HAP-1 (cell line): Measurements from ENCODE around the gene TCEA2.
A peak's percentile ranks its signal among the peaks of the same experiment; 100 is the strongest.

ENCODE experiments used
- DNase-seq, 2 experiments: peaks; one replicate each; pipeline ENCODE4 v3.0.0-alpha.2; 2016 to 2020; ENCODE audit warnings: low spot score in 2 of 2
- H3K27me3 ChIP-seq: fragments of 250-450 bp; sonication (Bioruptor Pico); 2 replicates; pipeline ENCODE4 v1.5.1; 2020; ENCODE audit warnings: low read depth, mild to moderate bottlenecking, moderate library complexity
- H3K36me3 ChIP-seq: fragments of 250-450 bp; sonication (Bioruptor Pico); replicated peaks from 2 replicates; pipeline ENCODE4 v1.5.1; 2020; ENCODE audit warnings: mild to moderate bottlenecking
- H3K4me1 ChIP-seq: fragments of 250-450 bp; sonication (Bioruptor Pico); 2 replicates; pipeline ENCODE4 v1.5.1; 2020; ENCODE audit warnings: mild to moderate bottlenecking
- H3K4me3 ChIP-seq: fragments of 250-450 bp; sonication (Bioruptor Pico); 2 replicates; pipeline ENCODE4 v1.5.1; 2020; ENCODE audit warnings: mild to moderate bottlenecking, moderate library complexity
- H3K9me3 ChIP-seq: fragments of 250-450 bp; sonication (Bioruptor Pico); 2 replicates; pipeline ENCODE4 v1.5.1; 2020; ENCODE audit warnings: mild to moderate bottlenecking, moderate library complexity
- in situ Hi-C: fragments of 300-500 bp; cut with MboI; formaldehyde crosslinking; loops from 3 replicates; pipeline ENCODE4 v1.14.3; 2020; ENCODE audit warnings: low sequenced_read_pairs, inconsistent platforms, mixed read lengths

TCEA2 gene

DNA sequence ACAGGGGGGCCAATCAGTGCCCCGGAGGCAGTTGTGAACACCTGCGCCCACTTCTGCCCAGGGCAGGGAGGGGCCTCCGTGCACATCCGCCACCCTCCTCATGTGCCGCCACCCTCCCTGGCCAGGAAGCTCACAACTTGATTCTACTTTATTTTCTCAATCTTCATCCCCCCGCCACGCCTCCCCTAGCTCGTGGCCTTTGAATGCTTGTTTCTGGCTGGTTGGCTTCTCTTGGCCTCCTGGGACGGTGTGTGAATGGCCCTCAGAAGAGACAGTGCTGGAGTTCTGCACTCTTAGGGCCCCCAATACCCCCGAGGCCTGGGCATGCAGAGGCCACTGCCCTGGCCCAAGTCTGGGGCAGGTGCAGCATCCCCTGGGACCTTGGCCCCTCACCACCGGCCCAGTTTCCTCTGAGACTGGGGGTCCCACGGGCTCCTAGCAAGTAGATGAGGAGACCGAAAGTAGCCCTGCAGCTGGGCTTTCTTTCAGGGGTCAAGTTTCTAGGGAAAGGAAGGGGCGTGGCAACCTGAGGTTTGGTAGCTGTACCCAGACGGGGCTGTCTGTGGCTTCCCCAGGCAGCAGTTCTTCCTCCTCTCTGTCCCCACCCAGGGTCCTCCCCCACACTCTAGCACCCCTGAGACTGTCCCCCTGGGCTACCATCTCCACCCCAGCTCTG is 15.0 kb downstream of the TCEA2 start:
- no peak for DNase-seq
- Histone ChIP-seq H3K4me3 (no peak overlapping the region), H3K27me3 (no peaks in the 10 kb centered on the region), H3K36me3 (peaks cover 2% of the 10 kb centered on the region; the same call in 1 of the 2 replicates), H3K4me1 (peaks cover 14% of the 10 kb centered on the region), H3K9me3 (no peaks in the 10 kb centered on the region; the same call in 1 of the 2 replicates)
- in situ Hi-C loops: no loop called here

DNA sequence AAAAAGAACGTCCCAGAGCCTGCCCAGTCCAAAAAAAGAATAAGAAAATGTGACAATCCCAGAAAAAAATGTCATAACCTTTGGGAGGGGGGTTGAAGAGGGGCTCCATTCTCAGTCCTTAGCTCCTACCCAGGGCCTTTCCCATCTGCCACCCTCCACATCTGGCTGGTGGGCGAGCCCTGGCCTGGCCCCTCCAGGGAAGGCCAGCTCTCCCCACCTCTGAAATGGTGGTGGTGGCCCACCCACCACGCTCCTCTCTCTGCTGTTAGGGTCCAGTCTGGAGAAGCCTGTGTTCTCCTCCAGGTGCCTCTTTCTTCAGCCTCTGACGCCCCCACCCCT is 15.9 kb downstream of the TCEA2 start:
- in situ Hi-C loops: no loop called here
- no peaks in the 10 kb centered on the region for H3K36me3 ChIP-seq
- peaks cover 17% of the 10 kb centered on the region for H3K4me1 ChIP-seq
- no peaks in the 10 kb centered on the region; the same call in 1 of the 2 replicates for H3K9me3 ChIP-seq
- H3K27me3 ChIP-seq: no peaks in the 10 kb centered on the region
- peak overlapping the region; percentile 63 for H3K4me3 ChIP-seq
- DNase-seq: no peak

DNA sequence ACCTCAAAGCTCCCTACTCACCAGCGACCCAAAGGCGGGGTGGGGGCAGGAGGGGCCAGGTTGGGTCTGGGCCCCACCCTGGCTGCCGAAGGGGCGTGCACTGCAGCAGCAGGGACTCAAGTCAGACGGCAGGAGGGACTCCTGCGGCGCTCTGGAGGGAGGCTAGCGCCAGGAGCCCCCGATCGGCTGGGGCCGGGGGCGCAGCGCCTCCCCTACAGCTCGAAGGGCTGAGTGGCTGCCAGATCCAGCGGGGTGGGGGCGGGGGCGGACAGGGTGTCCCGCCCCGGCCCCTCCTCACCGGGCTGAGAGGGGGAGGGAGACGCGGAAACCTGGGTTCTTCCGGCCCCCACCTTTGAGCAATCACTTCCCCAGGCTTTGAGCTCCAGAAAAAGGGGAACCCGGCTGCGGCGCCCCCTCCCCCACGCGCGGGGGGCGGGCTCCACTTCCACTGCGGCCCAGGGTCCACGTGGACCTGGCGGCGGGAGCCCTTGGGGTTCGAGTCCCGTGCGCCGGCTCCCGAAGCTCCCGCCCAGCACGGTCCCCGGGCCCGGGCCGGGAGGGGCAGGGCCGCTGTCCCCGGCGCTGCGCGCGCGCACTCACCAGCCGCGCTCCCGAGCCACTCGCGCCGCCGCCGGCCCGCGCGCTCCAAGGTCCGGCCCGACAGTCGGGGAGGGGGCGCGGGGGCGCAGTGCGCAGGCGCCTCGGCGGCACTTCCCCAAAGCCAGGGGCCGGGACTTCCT is 16.4 kb downstream of the TCEA2 start, which contains the start of gene RGS19:
TSS of gene RGS19 (minus strand) at position 246 of the 740 bp plus-strand sequence. CDS start 2,632 bp downstream, outside the sequence.
- H3K27me3 ChIP-seq: no peaks in the 10 kb centered on the region
- H3K4me3 ChIP-seq: peak within 1 kb of the TSS; percentile 63
- no peaks in the 10 kb centered on the region; the same call in 1 of the 2 replicates for H3K9me3 ChIP-seq
- DNase-seq: peak; percentile 71 to 88
- H3K4me1 ChIP-seq: peaks cover 17% of the 10 kb centered on the region
- H3K36me3 ChIP-seq: no peaks in the 10 kb centered on the region
- in situ Hi-C loops: no loop called here

DNA sequence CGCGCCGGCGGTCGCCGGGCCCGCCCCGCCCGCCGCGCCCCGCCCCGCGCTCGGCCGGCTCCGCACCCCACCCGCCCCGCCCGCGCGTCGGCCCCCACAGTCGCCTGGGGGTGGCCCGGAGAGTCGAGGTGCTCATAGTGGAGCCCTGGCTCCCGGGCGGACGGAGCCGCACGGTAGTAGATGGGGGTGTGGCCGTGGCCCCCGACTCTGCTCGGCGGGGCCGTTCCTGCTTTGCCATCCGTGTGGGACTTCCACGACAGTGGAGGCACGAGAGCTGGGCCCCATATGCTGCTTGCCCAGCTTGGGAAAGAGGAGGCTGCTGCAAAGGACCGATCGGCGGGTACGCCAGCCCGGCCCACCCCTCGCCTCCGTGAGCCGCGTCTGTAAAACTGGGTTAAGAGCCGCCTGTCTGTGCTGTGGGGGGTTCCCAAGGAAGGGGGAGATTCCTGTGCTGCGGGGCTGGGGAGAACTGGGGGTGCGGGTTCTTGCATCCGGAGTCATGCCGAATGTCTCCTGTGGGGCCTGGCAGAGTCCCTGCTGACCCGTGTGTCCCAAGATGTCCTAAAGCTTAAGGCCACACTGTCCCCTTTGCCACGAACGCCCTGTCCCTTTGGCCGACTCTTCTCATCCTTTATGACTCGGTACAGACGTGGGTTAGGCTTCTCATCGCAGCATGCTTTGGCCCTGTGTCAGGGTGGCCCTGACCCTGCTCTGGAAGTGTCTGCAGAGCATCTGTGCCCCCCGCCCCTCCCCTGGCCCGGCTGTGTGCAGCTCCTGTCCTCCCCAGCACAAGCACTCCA is 17.2 kb downstream of the TCEA2 start, which contains the start of gene OPRL1:
TSS of gene OPRL1 (plus strand) at position 70 of the 800 bp plus-strand sequence. CDS start 12,639 bp downstream, outside the sequence.
- Histone ChIP-seq H3K9me3 (no peaks in the 10 kb centered on the region; the same call in 1 of the 2 replicates), H3K4me3 (peak within 1 kb of the TSS; percentile 63), H3K27me3 (no peaks in the 10 kb centered on the region), H3K36me3 (no peaks in the 10 kb centered on the region), H3K4me1 (peaks cover 17% of the 10 kb centered on the region)
- in situ Hi-C loops: no loop called here
- DNase-seq: peak in 1 of 2 experiments; percentile 1

DNA sequence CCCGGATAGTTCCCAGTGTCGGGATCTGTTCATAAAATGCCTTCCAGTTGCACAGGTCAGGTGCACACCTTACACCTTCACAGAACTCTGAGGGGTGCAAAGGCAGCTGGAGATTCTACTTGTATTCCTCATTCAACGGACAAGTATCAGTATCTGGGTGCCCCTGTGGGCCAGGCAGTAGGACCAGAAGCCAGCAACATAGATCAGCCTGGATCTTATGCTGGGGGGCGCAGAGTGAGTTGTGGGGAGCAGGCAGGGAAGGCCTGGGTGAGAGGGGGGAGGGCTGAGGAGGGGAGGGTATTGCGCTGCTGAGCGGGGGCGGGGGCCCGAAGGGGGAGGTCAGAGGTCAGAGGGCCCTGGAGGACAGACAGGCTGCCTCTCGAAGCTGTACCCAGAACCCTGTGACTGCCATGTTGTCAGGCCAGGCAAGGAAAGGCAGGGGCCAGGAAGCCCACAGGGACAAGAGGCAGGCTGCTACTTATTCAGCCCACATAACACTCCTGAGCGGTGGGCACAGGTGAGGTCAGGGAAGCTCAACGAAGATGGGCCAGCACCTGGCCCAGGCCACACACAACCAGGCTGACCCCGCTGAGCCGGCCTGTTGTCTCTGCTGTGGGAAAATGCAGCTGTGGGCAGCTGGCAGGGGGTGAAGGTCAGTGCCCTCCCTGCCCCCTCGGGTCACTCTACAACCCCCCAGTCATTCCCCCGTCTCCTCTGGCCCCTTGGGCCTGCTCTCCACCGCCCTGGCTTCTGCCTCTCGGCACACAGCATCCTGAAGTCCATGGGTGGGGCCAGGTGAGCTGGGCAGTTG is 18.0 kb downstream of the TCEA2 start:
- Histone ChIP-seq H3K4me3 (peak overlapping the region; percentile 51), H3K9me3 (no peaks in the 10 kb centered on the region; the same call in 1 of the 2 replicates), H3K27me3 (no peaks in the 10 kb centered on the region), H3K4me1 (peaks cover 17% of the 10 kb centered on the region), H3K36me3 (no peaks in the 10 kb centered on the region)
- peak in 1 of 2 experiments; percentile 2 for DNase-seq
- in situ Hi-C loops: no loop called here

DNA sequence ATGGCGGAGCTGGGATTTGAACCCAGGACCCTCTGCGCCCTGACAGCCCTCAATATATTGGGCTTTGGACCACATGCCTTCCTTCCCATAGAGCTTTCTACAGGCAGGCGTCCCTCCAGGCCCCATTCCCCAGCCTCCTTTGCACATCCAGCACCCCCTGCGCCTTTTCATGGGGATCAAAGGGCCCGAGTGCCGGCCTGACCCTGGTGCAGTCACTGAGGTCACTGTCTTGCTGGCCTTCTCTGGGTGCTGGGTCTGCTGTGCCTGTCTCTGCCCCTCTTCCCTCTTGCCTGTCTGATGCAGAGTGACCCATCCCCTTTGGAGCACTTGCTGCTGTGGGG is 18.6 kb downstream of the TCEA2 start:
- in situ Hi-C loops: no loop called here
- peaks cover under 1% of the 10 kb centered on the region for H3K9me3 ChIP-seq
- H3K27me3 ChIP-seq: no peaks in the 10 kb centered on the region
- no peaks in the 10 kb centered on the region for H3K36me3 ChIP-seq
- H3K4me3 ChIP-seq: no peak overlapping the region
- peaks cover 17% of the 10 kb centered on the region for H3K4me1 ChIP-seq
- DNase-seq: no peak

DNA sequence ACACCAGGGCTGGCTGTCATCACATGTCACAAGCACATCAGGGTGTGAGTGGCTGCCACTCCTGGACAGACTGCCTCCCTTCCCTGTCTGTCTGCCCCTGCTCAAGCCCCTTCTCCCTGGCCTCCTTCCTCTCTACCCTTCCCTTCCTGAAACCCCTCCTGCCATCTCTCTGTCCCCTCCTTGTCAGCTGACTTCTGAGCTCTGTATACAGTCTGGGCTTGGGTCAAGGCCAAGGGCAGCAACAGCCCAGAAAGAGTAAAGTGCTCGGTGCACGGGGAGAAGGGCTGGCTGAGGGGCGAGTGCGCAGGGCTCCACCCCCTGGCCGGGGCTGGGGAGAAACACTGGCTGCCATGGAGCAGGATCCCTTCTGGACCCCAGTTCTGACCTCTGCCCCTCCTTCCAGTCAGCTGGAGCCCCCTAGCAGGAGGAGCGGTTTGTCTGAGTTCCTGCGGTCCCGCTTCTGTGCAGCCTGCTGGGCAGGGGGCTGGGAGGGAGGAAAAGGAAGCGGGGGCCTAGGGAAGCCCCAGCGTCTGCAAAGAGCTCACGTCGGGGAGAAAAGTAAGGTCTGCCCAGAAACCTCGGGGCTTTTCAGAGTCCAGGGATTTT is 19.2 kb downstream of the TCEA2 start:
- H3K4me1 ChIP-seq: peaks cover 17% of the 10 kb centered on the region
- H3K4me3 ChIP-seq: no peak overlapping the region
- in situ Hi-C loops: no loop called here
- H3K36me3 ChIP-seq: no peaks in the 10 kb centered on the region
- peaks cover 2% of the 10 kb centered on the region for H3K9me3 ChIP-seq
- H3K27me3 ChIP-seq: no peaks in the 10 kb centered on the region
- DNase-seq: no peak

DNA sequence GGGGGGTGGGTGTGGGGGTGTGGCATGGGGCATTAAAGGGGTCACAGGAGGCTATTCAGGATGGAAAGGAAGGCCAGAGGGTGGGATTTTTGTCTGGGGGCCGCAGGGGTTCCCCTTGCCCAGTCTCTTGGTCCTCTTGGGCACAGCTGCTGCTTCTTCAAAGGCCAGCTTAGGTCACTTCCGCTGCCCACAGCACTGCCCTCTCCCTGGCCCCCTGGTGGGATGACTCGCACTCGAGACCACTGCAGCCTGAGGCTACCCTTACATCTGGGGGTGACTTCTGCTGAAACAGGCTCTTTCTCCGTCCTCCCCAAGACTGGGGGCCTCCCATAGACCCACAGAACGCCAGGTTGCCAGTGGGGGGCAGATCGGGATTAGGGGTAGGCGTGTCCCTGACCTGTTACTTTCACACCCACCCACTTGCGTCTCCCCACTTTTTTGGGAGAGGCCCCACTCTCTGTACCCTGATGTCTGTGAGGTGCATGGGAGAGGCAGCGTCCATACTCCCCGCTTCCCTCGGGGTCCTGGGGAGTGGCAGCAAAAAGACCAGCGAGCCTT is 19.9 kb downstream of the TCEA2 start:
- DNase-seq: no peak
- H3K27me3 ChIP-seq: no peaks in the 10 kb centered on the region
- H3K36me3 ChIP-seq: no peaks in the 10 kb centered on the region
- peaks cover 4% of the 10 kb centered on the region for H3K9me3 ChIP-seq
- H3K4me3 ChIP-seq: peak overlapping the region; percentile 33
- in situ Hi-C loops: no loop called here
- peaks cover 17% of the 10 kb centered on the region for H3K4me1 ChIP-seq

DNA sequence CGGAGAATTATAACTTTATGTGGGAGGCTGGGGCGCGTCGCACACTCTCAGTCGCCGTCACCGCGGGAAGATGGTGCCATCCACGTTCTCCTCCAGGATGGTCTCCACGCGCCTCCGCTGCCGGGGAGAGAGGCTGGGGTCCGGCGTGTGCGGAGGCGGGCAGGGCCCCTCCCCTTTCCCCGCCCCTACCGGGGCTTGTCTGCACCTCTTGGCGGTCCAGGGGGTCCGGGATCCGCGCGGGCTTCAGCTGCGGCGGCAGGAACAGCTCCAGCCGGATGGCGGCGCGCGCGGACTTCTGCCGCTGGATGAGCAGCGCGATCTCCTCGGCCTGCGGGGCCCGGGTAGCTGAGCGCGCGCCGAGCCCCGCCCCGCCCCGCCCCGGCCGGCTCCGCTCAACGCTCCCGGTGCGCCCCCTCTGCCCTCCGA is 20.4 kb downstream of the TCEA2 start:
- H3K4me3 ChIP-seq: peak overlapping the region; percentile 33
- no peaks in the 10 kb centered on the region for H3K27me3 ChIP-seq
- peaks cover 4% of the 10 kb centered on the region for H3K9me3 ChIP-seq
- DNase-seq: peak; percentile 87 to 95
- H3K4me1 ChIP-seq: peaks cover 15% of the 10 kb centered on the region
- H3K36me3 ChIP-seq: no peaks in the 10 kb centered on the region
- in situ Hi-C loops: no loop called here

DNA sequence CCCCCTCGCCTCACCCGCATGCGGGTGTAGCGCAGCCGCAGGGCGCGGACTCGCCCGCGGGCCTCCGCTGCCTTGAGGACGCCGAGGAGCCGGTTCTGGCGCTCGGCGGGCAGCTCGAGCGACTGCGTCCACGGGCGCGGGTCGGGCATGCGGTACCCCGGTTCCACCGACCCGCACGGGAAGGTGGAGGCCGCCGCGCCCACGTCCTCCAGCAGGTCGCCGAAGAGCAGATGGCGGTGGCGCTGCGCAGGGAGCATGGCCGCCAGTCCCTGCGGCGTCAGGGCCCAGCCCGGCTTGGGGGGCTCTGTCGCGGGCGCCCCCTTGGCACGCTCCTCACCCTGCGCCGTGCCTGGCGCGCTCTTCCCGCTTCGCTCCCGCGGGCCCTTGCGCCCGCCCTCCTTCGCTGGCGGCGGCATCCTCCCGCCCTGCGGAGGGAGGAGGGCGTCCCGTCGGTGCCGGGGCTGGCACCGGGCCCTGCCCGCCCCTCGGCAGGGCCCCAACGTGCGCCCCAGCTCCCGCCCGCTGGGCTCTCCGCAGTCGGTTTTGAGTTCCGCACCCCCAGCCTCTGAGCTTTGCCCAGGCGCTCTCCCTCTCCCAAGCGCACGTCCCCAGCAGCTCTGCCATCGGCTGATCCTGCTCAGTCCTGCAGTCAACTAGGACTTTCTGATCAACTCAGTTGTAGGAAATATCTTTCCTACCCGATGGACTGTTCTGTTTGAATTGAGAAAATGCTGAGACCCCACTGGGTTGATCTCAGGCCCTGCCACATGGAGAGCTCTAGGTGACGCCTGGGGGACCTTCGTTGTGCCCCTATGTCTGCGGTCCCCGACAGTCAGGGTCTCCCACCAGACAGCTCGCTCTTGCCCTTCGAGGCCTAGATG is 21.0 kb downstream of the TCEA2 start, which contains the start of gene LKAAEAR1:
TSS of gene LKAAEAR1 (minus strand) at position 595 of the 881 bp plus-strand sequence. CDS start at position 416, 179 bp downstream.
- Histone ChIP-seq H3K36me3 (no peaks in the 10 kb centered on the region), H3K4me3 (peak within 1 kb of the TSS; percentile 33), H3K9me3 (peaks cover 4% of the 10 kb centered on the region), H3K4me1 (peaks cover 10% of the 10 kb centered on the region; the same call in 1 of the 2 replicates), H3K27me3 (no peaks in the 10 kb centered on the region)
- DNase-seq: no peak
- in situ Hi-C loops: no loop called here

DNA sequence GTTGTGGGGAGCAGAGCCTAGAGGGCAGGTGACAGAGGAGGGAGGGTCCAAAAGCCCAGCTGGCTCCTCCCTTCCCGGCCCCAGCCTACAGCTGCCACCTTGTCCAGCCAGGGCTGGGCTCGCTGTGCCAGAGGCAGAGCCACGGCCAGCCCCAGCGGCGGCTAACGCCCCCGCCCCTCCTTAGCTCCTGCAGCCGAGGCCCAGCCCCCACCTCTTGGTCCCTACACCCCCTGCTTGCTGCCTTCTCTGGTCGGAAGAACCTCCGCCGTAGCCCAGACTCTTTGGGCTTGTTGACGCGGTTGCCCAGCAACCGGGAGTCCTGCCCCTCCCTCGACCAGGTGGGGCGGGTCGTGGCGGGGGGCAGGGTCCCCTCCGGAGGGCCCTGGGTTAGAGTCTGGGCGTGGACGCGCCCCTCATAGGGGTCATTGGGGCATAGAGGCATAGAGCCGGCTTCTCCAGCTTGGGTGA is 21.7 kb downstream of the TCEA2 start:
- in situ Hi-C loops: no loop called here
- no peak for DNase-seq
- no peak overlapping the region for H3K4me3 ChIP-seq

More for the DNA sequence above, 21.7 kb downstream of the TCEA2 start:
- Histone ChIP-seq H3K9me3 (peaks cover 4% of the 10 kb centered on the region), H3K4me1 (peaks cover 10% of the 10 kb centered on the region; the same call in 1 of the 2 replicates), H3K27me3 (no peaks in the 10 kb centered on the region), H3K36me3 (no peaks in the 10 kb centered on the region)
